HG03095 (cell line): ENCODE data around the gene SLC26A8.
"Not testable (repeated sequence)": the region's sequence is repeated elsewhere in the genome, so short reads cannot be mapped to it uniquely, and the experiment has no call there.

ENCODE experiments used
- ATAC-seq: cut with Tn5 transposase; IDR thresholded peaks from one replicate; pipeline ENCODE4 v1.9.1; 2021; ENCODE audit warnings: moderate library complexity; ENCODE audit not compliant: unreplicated experiment

The SLC26A8 gene

DNA sequence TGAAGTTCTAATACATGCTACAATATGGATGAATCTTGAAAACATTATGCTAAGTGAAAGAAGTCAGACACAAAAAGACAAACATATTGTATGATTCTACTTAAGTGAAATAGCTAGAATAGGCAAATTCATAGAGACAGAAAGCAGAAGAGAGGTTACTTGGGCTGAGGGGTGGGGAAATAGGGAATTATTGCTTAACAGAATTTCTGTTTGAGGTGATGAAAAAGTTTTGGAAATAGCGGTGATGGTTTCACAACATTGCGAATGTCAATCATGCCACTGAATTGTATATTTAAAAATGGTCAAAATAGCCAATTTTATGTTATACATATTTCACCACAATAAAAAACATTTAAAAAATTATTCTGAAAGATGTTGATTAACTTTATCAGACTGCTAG, 6.1 kb downstream of the SLC26A8 start:
- ATAC-seq, result no peak

DNA sequence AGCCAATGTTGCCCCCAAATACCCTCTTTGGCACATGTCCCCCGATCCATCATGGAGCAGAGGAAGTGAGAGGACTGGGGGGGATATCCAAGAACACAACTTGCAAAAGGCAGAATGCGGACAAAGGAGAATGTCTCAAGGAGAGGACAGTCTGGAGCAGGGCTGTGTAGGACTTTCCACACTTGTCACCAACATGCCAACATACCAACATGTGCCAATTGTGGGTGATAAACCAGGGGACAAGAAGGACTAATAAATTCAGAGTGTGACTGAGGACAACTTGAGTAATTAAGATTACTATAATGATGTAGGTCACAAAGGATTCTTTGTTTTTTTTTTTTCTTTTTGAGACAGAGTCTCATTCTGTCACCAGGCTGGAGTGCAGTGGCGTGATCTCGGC, 8.8 kb downstream of the SLC26A8 start:
- ATAC-seq, result no peak

DNA sequence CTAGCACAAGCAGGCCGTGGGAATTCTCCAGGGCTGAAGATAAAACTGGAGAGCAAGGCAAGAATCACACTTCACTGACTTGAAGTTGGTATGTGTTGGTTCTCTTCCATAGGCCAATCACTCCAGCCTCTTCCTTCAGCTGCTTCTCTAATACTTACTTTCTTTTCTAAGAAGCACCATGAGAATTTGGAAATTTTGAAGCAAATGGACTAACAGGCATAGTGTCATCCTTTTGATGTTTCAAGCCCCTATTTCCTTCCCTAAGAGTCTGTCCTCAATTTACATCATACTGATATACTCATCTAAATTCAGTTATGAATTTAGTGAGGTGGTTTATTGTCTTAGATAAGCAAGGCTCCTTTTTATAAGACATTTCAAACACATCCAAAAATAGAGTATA, 24.0 kb downstream of the SLC26A8 start:
- ATAC-seq, result no peak

GRCh38 chr6:35993150-35993549, 31.3 kb downstream of the SLC26A8 start:
- ATAC-seq, result no peak

GRCh38 chr6:35988047-35988446, 36.4 kb downstream of the SLC26A8 start:
- ATAC-seq, result not testable (repeated sequence)

GRCh38 chr6:35984701-35985100, 39.7 kb downstream of the SLC26A8 start:
- ATAC-seq, result no peak

GRCh38 chr6:35980991-35981645, 43.3 kb downstream of the SLC26A8 start:
- ATAC-seq, result no peak

DNA sequence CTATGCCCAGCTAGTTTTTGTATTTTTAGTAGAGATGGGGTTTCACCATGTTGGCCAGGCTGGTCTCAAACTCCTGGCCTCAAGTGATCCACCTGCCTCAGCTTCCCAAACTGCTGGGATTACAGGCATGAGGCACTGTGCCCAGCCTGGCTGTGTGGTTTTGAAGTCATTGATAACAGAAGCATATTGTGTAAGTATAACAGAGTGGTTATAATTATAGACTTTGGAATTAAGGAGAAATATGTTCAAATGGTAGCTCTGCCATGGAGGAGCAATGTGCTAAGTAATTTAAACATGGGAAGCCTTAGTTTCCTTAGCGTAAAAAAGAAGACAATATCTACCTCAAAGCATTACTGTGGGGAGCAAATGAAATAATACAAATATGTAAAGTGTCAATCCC, 44.3 kb downstream of the SLC26A8 start:
- not testable (repeated sequence) for ATAC-seq

DNA sequence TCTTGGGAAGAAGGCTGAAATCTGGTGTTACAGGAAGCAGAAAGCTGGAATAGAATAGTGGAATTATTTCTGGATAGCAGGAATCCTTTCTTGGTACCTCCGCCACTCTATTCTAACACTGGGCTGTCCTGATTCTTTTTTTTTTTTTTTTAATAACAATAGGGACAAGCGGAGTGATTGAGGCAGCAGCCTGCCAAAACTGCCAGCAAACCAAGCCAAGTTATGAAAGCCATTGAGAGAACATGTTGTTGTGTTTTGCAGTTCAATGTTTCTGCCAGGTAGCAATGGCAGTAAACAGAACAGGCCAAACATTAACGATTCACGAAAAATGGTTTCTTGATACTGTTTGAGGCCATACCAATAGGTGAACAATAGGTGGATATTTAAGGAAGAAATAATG, 47.1 kb downstream of the SLC26A8 start:
- ATAC-seq, result no peak

DNA sequence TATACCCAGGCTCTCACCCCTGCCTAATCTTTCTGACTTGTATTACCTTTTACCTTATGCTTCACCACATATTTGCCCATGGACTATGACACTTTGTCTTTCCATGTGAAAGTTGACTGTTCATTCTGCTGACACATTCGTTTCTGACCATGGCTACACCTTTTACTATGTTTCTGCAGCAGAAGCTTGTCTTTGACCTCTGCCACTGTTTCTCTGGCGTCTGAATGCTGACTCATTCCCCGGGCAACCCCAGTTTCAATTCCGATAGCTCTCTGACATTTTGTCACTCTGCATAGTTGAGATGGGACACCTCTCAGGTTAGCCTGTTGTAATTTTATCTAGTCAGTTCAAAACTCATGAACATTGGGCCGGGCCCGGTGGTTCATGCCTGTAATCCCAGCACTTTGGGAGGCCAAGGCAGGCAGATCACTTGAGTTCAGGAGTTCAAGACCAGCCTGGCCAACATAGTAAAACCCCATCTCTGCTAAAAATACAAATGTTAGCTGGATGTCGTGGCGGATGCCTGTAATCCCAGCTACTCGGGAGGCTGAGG, 50.7 kb downstream of the SLC26A8 start:
- ATAC-seq, result no peak

DNA sequence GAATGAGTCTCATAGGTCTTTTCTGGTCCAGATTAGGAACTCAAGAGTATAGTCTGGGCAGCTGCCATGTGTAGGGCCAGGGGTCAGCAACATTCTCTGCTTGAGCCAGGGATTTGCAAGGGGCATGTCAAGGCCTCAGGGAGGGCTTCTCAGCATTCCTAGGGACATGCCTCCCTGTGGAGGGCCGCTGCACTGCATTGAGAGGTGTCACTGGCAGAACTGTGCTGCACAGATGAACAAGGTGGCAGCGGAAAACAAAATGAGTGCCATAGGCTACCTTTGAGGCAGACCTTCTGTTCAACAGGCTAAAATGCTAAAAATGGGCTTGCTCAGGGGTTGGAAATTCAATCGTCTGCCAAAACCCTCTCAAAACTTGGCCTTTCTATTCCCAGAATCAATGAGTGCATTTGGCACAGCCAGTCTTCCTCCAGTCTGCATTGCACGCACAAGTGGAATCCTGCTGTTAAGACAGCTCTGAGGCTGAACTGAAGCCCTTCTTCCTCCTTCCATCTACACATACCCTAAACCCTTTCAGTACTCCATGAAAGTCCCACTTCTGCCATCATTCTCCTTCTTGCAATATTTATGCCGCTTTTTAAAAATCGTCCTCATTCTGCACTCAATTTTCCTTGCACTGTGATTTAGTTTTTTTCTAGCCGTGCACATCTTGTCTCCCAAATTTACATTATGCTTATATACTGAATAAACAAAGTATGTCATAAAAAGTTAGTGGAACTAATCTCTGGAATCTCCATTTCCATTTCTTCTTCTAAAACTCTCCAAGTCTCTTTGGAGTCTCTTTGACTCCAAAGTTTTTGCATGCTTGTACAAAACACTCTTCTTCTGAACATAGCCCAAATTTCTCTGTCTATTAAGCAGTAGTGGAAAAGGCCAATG, 51.7 kb downstream of the SLC26A8 start:
- no peak for ATAC-seq

DNA sequence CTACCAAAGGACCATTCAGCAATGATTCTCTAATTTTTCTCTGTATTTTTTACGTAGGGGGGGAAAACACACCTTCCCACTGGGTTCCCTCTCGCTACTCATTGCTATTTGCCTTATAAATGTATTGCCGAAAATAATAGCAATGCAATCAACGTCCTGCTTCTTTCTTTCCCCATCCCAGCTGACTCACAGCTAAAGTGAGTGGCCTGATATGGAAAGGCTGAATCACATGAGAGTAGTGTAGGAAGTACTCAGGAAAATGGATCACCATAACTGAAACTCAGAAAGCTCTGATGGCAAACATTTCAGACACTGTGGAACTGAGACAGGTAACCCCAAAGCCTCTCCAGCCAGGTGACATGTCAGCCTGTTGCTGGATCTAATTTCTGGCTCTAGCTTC, 54.3 kb downstream of the SLC26A8 start:
- no peak for ATAC-seq

- no peak for ATAC-seq
Observed at GRCh38 chr6:35969646-35970045, 54.8 kb downstream of the SLC26A8 start.

- no peak for ATAC-seq
Observed at GRCh38 chr6:35968821-35969220, 55.6 kb downstream of the SLC26A8 start.

- no peak for ATAC-seq
Observed at GRCh38 chr6:35967076-35967774, 57.2 kb downstream of the SLC26A8 start.

DNA sequence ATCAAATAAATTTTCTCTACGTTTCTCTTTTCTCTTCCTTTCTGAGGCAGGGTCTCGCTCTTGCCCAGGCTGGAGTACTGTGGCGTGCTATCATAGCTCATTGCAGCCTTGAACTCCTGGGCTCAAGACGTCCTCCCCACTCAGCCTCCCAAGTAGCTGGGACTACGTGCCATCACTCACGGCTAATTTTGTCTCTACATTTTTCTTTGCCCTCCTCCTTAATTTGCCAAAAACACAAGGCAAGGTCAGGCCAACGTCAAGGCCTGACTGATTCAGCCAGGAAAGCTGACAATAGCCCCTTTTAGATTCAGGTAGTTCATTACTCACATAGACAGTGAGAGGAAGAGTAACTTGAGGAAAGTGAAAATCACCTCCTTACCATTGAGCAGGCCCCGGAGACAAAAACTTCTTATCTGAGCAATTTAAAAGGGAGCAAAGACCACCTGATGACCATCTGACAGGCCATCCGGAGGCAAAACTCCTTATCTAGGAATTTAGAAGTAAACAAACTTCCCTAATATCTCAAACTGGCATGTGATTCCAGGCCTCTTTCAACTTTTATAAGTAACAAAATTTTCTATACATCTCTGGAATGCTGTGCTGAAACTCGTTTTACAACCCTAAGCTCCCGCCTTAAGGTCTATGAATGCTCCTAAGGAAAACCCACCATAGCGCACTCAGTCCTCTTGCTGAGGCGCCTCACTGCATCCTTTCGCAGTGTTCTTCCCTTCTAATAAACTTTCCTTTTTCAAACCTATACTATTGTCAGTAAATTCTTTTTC, 61.5 kb downstream of the SLC26A8 start:
- ATAC-seq, result no peak

- ATAC-seq, result no peak
Observed at GRCh38 chr6:35960187-35960586, 64.3 kb downstream of the SLC26A8 start.

DNA sequence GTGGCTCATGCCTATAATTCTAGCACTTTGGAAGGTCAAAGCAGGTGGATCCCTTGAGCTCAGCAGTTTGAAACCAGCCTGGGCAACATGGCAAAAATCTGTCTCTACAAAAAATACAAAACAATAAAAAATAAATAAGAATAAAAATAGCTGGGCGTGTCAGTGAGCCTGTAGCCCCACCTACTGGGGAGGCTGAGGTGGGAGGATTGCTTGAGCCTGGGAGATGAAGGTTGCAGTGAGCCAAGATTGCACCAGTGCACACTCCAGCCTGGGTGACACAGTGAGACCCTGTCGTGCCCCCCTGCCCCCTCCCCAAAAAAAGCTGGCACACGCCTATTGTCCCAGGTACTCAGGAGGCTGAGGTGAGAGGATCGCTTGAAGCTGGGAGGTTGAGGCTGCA, 68.5 kb downstream of the SLC26A8 start:
- no peak for ATAC-seq

GRCh38 chr6:35955521-35955920, 68.9 kb downstream of the SLC26A8 start:
- ATAC-seq, result no peak

DNA sequence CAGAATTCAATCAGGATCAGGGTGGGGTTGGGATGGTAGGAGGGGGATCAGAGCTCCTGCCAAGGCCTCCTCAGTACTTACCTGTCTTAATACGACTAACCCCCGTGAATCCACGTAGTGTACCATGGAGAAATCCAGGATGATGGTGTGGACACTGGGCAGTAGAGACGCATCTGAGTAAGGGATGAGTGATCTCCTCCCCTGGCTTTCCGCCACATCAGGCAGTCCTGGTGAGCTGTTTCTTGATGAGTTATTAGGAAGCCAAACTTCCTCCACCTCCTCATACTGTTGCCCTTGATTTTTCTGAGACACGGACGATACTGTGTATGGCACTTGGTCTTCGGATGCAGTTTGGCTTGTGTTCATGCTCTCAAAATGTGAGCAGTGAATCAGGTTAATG, 69.4 kb downstream of the SLC26A8 start:
- ATAC-seq, result no peak

DNA sequence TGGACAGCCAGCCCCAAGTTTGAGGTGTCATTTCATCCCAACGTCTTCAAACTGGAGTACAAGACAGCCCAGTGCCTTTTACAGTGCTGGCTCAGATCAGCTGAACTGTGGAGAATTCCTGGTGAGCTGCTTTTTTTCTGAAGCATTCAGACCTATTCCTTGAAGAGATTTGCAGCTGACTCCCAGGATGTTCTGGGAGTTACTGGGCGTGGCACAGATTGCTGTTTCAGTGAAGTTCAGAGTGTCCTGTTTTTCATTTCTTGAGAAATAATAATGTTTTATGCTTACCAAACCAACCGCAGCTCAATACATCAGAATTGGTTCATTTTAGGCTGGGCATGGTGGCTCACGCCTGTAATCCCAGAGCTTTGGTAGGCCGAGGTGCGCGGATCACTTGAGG, 70.1 kb downstream of the SLC26A8 start:
- no peak for ATAC-seq
